ENCODE results near the gene FBL. TPM values are rescaled to one million over a fixed set of nuclear protein-coding genes. Genes with fewer than 3 reads are reported as not detected.

FBL gene
- total RNA-seq, 1 experiment from 2014 or later = 374 TPM

GRCh38 chr19:39846678-39847486, 703 bp upstream of the FBL start:
- Histone ChIP-seq H3K4me1 (peaks cover 25% of the 10 kb centered on the region), H3K36me3 (ENCODE audit: control insufficient read depth, insufficient read depth, low read length) (no peaks in the 10 kb centered on the region; the same call in 1 of the 2 replicates), H3K9me3 (no peaks in the 10 kb centered on the region), H3K4me3 (ENCODE audit: low read depth, low read length) (peak overlapping the region; percentile 79), H3K27me3 (replicated peaks; ENCODE audit: control insufficient read depth, insufficient read depth, low read length) (no peaks in the 10 kb centered on the region)
- Mint-ChIP-seq H3K27ac (ENCODE audit: unreplicated experiment) (peak overlapping the region; percentile 81), H3K36me3 (ENCODE audit: insufficient read depth, unreplicated experiment) (peaks cover 32% of the 10 kb centered on the region), H3K9me3 (ENCODE audit: unreplicated experiment) (peaks cover 10% of the 10 kb centered on the region), H3K4me3 (ENCODE audit: unreplicated experiment) (peak overlapping the region; percentile 88), H3K4me1 (ENCODE audit: low read depth, unreplicated experiment) (peaks cover 54% of the 10 kb centered on the region), H3K27me3 (ENCODE audit: insufficient read depth, unreplicated experiment) (no peaks in the 10 kb centered on the region)
- POLR2A ChIA-PET = interaction anchor here (0.5 to 2.4 kb wide), 4 partner anchors 124 to 438 kb away, joined by 3 to 21 read pairs (median 4); partner anchors contain the start of genes PSMC4 and RPS16
- BruUV-seq (replicated peaks) = TSS peak; percentile 100
- peak; percentile 39 to 68 for DNase-seq
- no peak for TF ChIP-seq CTCF (IDR thresholded peaks at IDR 0.05; ENCODE audit: insufficient read depth in 1 of 2, low read depth in 1 of 2, low read length in 1 of 2, severe bottlenecking in 1 of 2, unreplicated experiment in 1 of 2)
- CTCF ChIA-PET = interaction anchor here (0.7 to 2.7 kb wide), 5 partner anchors 9 to 150 kb away, joined by 3 to 14 read pairs (median 5); partner anchors contain the start of genes DYRK1B, PSMC4 and ZNF546
- intact Hi-C loops (cut with micrococcal nuclease; ENCODE audit: unreplicated experiment) = no loop called here

- H3K4me1 ChIP-seq = peaks cover 25% of the 10 kb centered on the region
- TSS peak; percentile 57 for BruUV-seq (replicated peaks)
- Mint-ChIP-seq H3K9me3 (ENCODE audit: unreplicated experiment) (peaks cover 10% of the 10 kb centered on the region), H3K4me1 (ENCODE audit: low read depth, unreplicated experiment) (peaks cover 47% of the 10 kb centered on the region), H3K4me3 (ENCODE audit: unreplicated experiment) (peak overlapping the region; percentile 88), H3K27me3 (ENCODE audit: insufficient read depth, unreplicated experiment) (no peaks in the 10 kb centered on the region), H3K27ac (ENCODE audit: unreplicated experiment) (peak overlapping the region; percentile 81), H3K36me3 (ENCODE audit: insufficient read depth, unreplicated experiment) (peaks cover 32% of the 10 kb centered on the region)
- H3K4me3 ChIP-seq (ENCODE audit: low read depth, low read length) = peak overlapping the region; percentile 79
- POLR2A ChIA-PET = interaction anchor here (1.3 to 2.4 kb wide), 2 partner anchors 125 to 410 kb away, joined by 4 to 21 read pairs; partner anchors contain the start of genes PSMC4 and RPS16
- peak in 1 of 2 experiments; percentile 33 for TF ChIP-seq CTCF (IDR thresholded peaks at IDR 0.05; ENCODE audit: insufficient read depth in 1 of 2, low read depth in 1 of 2, low read length in 1 of 2, severe bottlenecking in 1 of 2, unreplicated experiment in 1 of 2)
- H3K9me3 ChIP-seq = no peaks in the 10 kb centered on the region
- H3K27me3 ChIP-seq (replicated peaks; ENCODE audit: control insufficient read depth, insufficient read depth, low read length) = no peaks in the 10 kb centered on the region
- intact Hi-C loops (cut with micrococcal nuclease; ENCODE audit: unreplicated experiment) = loop anchor here (2.0 kb wide), 2 partner anchors 81 to 167 kb away; no protein-coding TSS in a partner anchor
- no peaks in the 10 kb centered on the region; the same call in 1 of the 2 replicates for H3K36me3 ChIP-seq (ENCODE audit: control insufficient read depth, insufficient read depth, low read length)
- CTCF ChIA-PET = interaction anchor here (0.6 to 2.7 kb wide), 4 partner anchors 11 to 125 kb away, joined by 3 to 14 read pairs (median 4); partner anchors contain the start of genes DYRK1B and PSMC4
- peak in 1 of 2 experiments; percentile 27 for DNase-seq
Measured at GRCh38 chr19:39845584-39845932, 621 bp downstream of the FBL start.

- Mint-ChIP-seq H3K27me3 (ENCODE audit: insufficient read depth, unreplicated experiment) (no peaks in the 10 kb centered on the region), H3K36me3 (ENCODE audit: insufficient read depth, unreplicated experiment) (peaks cover 36% of the 10 kb centered on the region), H3K4me3 (ENCODE audit: unreplicated experiment) (peak overlapping the region; percentile 88), H3K4me1 (ENCODE audit: low read depth, unreplicated experiment) (peaks cover 47% of the 10 kb centered on the region), H3K27ac (ENCODE audit: unreplicated experiment) (peak overlapping the region; percentile 81), H3K9me3 (ENCODE audit: unreplicated experiment) (peaks cover 10% of the 10 kb centered on the region)
- Histone ChIP-seq H3K9me3 (no peaks in the 10 kb centered on the region), H3K36me3 (ENCODE audit: control insufficient read depth, insufficient read depth, low read length) (no peaks in the 10 kb centered on the region; the same call in 1 of the 2 replicates), H3K4me1 (peaks cover 25% of the 10 kb centered on the region), H3K4me3 (ENCODE audit: low read depth, low read length) (peak overlapping the region; percentile 79), H3K27me3 (replicated peaks; ENCODE audit: control insufficient read depth, insufficient read depth, low read length) (no peaks in the 10 kb centered on the region)
- intact Hi-C loops (cut with micrococcal nuclease; ENCODE audit: unreplicated experiment) = loop anchor here (2.0 kb wide), 2 partner anchors 80 to 166 kb away; no protein-coding TSS in a partner anchor
- POLR2A ChIA-PET = interaction anchor here (2.4 kb wide), 1 partner anchor 125 kb away, joined by 21 read pairs; the partner anchor contains the start of gene PSMC4
- no TSS peak for BruUV-seq (replicated peaks)
- no peak for TF ChIP-seq CTCF (IDR thresholded peaks at IDR 0.05; ENCODE audit: insufficient read depth in 1 of 2, low read depth in 1 of 2, low read length in 1 of 2, severe bottlenecking in 1 of 2, unreplicated experiment in 1 of 2)
- CTCF ChIA-PET = interaction anchor here (1.3 kb wide), 1 partner anchor 11 kb away, joined by 3 read pairs; no protein-coding TSS in a partner anchor
- DNase-seq = no peak
Measured at GRCh38 chr19:39845172-39845571, 1.0 kb downstream of the FBL start.
